Measurements from ENCODE around the gene PDZD4.

- no peak for TF ChIP-seq ZNF561 (CRISPR knock-in tag; conservative IDR thresholded peaks at IDR 0.05)
- no peak for TF ChIP-seq ATF2 (CRISPR knock-in tag; IDR thresholded peaks at IDR 0.05)
Measured at GRCh38 chrX:153770601-153771414, 59.5 kb downstream of the PDZD4 start.

All from K562 (cell line).